ENCODE data around the gene RASL12. TPM values are rescaled to one million over a fixed set of nuclear protein-coding genes. Genes with fewer than 3 reads are reported as not detected.
"Not testable (repeated sequence)": the region's sequence is repeated elsewhere in the genome, so short reads cannot be mapped to it uniquely, and the experiment has no call there.

RASL12 gene
- total RNA-seq, 1 donor from 2014 or later = 0.38 TPM

GRCh38 chr15:65026756-65027155 is 41.0 kb downstream of the RASL12 start:
- Mint-ChIP-seq H3K36me3 (ENCODE audit: insufficient read depth) (peaks cover 15% of the 10 kb centered on the region), H3K4me3 (ENCODE audit: low read depth) (no peak overlapping the region), H3K4me1 (ENCODE audit: low read depth) (peaks cover 7% of the 10 kb centered on the region), H3K27me3 (peaks cover 5% of the 10 kb centered on the region), H3K9me3 (ENCODE audit: low read depth) (no peaks in the 10 kb centered on the region), H3K27ac (no peak overlapping the region)
- no peak for DNase-seq (ENCODE audit: low spot score, unreplicated experiment)
- TF ChIP-seq CTCF (IDR thresholded peaks at IDR 0.05; ENCODE audit: unreplicated experiment) = no peak

- no peak for TF ChIP-seq CTCF (IDR thresholded peaks at IDR 0.05; ENCODE audit: unreplicated experiment)
- no peak for DNase-seq (ENCODE audit: low spot score, unreplicated experiment)
- H3K4me1 Mint-ChIP-seq (ENCODE audit: low read depth) = peaks cover 4% of the 10 kb centered on the region
- H3K4me3 Mint-ChIP-seq (ENCODE audit: low read depth) = no peak overlapping the region
- peaks cover 19% of the 10 kb centered on the region for H3K36me3 Mint-ChIP-seq (ENCODE audit: insufficient read depth)
- no peaks in the 10 kb centered on the region for H3K27me3 Mint-ChIP-seq
- H3K9me3 Mint-ChIP-seq (ENCODE audit: low read depth) = no peaks in the 10 kb centered on the region
- no peak overlapping the region for H3K27ac Mint-ChIP-seq
These were observed 46.3 kb downstream of the RASL12 start for GRCh38 chr15:65021488-65021887.

- no peak overlapping the region for H3K4me3 Mint-ChIP-seq (ENCODE audit: low read depth)
- no peaks in the 10 kb centered on the region for H3K9me3 Mint-ChIP-seq (ENCODE audit: low read depth)
- DNase-seq (ENCODE audit: low spot score, unreplicated experiment) = no peak
- H3K27me3 Mint-ChIP-seq = no peaks in the 10 kb centered on the region
- peaks cover 4% of the 10 kb centered on the region for H3K4me1 Mint-ChIP-seq (ENCODE audit: low read depth)
- H3K27ac Mint-ChIP-seq = no peak overlapping the region
- TF ChIP-seq CTCF (IDR thresholded peaks at IDR 0.05; ENCODE audit: unreplicated experiment) = no peak
- peaks cover 18% of the 10 kb centered on the region for H3K36me3 Mint-ChIP-seq (ENCODE audit: insufficient read depth)
These were observed 47.4 kb downstream of the RASL12 start for GRCh38 chr15:65020419-65020818.

- DNase-seq (ENCODE audit: low spot score, unreplicated experiment); H3K4me1 Mint-ChIP-seq (ENCODE audit: low read depth); H3K4me3 Mint-ChIP-seq (ENCODE audit: low read depth); H3K9me3 Mint-ChIP-seq (ENCODE audit: low read depth); H3K27ac Mint-ChIP-seq; H3K27me3 Mint-ChIP-seq: not testable (repeated sequence)
- peaks cover 29% of the 10 kb centered on the region for H3K36me3 Mint-ChIP-seq (ENCODE audit: insufficient read depth)
These were observed 56.6 kb downstream of the RASL12 start for GRCh38 chr15:65011198-65011597.

- TF ChIP-seq CTCF (IDR thresholded peaks at IDR 0.05; ENCODE audit: unreplicated experiment) = no peak
- no peak for DNase-seq (ENCODE audit: low spot score, unreplicated experiment)
- Mint-ChIP-seq H3K36me3 (ENCODE audit: insufficient read depth) (peaks cover 25% of the 10 kb centered on the region), H3K4me3 (ENCODE audit: low read depth) (no peak overlapping the region), H3K4me1 (ENCODE audit: low read depth) (no peaks in the 10 kb centered on the region), H3K9me3 (ENCODE audit: low read depth) (peaks cover 8% of the 10 kb centered on the region), H3K27ac (no peak overlapping the region), H3K27me3 (no peaks in the 10 kb centered on the region)
These were observed 58.8 kb downstream of the RASL12 start for GRCh38 chr15:65008983-65009382.

GRCh38 chr15:65006876-65007275 is 60.9 kb downstream of the RASL12 start:
- no peak for DNase-seq (ENCODE audit: low spot score, unreplicated experiment)
- Mint-ChIP-seq H3K9me3 (ENCODE audit: low read depth) (no peaks in the 10 kb centered on the region), H3K36me3 (ENCODE audit: insufficient read depth) (peaks cover 13% of the 10 kb centered on the region), H3K27me3 (no peaks in the 10 kb centered on the region), H3K4me1 (ENCODE audit: low read depth) (no peaks in the 10 kb centered on the region), H3K4me3 (ENCODE audit: low read depth) (no peak overlapping the region), H3K27ac (no peak overlapping the region)
- no peak for TF ChIP-seq CTCF (IDR thresholded peaks at IDR 0.05; ENCODE audit: unreplicated experiment)
